SKM-1 treated with dmso at 0.1 percent for 144 hours (cell line): Measurements from ENCODE around the gene TECPR2.
"Not testable (repeated sequence)": the region's sequence is repeated elsewhere in the genome, so short reads cannot be mapped to it uniquely, and the experiment has no call there.

Source experiments
- DNase-seq: peaks from one replicate; lab custom pipeline; 2025; ENCODE audit not compliant: unreplicated experiment; lab: John Stamatoyannopoulos, UW

Gene TECPR2

DNA sequence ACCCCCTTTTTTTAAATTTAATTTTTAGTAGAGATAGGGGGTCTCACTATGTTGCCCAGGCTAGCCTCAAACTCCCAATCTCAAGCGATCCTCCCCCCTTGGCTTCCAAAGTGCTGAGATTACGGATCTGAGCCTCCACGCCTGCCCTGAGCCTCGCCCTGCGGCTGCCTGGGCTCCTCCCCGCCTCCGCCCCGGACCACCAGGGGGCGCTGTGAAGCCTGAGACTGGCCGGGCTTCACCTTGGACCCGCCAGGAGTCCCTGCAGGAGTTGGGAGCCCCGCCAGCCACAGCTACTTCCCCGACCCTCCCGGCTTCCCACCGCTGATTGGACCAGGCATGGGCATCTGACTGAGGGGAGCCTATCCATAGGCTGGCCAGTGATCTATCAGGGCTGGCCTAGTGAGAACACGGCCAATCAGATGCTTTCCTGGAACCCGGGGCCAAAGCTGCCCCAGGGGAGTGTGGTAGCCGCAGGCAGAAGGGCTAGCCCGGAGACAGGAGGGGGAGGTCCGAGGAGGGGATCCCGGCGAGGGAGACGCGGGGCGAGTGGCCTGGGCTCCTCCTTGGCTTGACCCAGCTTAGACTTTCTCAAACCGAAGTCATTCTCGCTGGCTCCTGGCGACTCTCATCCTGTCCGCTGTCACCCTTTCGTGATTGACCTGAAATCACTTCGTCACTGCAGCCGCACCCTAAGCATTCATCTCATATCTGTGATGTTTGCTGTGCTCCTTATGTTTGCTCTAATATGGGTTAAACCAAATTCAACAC is 161.9 kb downstream of the TECPR2 start:
- DNase-seq: peak; percentile 82

GRCh38 chr14:102525219-102525928 is 162.6 kb downstream of the TECPR2 start:
- DNase-seq: peak; percentile 19

DNA sequence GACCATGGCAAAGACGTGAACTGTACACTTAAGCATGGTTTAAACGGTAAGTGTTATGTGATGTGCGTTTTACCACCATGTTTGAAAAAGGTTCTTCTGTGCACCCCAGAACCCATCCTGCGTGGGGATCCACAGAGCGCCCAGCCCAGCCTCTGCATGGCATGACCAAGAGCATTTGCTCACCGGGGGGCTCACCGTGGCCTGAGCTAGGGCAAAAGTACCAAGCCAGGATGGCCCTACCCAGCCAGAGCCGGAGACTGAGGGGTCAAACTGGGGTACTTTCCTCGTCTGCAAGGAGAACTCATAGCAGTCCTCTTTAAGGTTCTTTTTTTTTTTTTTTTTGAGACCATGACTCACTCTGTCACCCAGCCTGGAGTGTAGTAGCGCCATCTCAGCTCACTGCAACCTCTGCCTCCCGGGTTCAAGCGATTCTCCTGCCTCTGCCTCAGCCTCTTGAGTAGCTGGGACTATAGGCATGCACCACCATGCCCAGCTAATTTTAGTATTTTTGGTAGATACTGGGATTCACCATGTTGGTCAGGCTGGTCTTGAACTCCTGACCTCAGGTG is 163.3 kb downstream of the TECPR2 start:
- DNase-seq: no peak

DNA sequence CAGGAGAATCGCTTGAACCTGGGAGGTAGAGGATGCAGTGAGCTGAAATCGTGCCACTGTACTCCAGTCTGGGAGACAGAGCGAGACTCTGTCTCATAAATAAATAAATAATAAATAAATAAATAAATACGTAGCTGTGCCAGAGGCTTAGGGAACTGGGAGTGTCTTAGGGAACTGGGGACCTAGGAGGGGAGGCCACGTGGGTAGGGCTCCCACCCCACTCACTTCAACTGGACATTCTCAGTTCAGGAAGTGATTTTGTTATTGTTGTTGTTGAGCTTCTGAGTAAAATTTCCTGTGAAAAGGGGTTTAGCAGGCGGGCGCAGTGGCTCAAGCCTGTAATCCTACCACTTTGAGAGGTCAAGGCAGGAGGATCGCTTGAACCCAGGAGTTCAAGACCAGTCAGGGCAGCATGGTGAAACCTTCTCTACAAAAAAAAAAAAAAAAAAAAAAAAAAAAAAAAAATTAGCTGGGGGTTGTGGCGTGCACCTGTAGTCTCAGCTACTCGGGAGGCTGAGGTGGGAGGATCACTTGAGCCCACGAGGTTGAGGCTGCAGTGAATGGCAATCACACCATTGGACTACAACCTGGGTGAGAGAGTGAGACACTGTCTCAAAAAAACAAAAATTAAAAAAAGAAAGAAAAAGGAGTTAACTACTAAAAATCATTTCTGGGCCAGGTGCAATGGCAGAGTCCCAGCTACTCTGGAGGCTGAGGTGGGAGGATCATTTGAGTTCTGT is 165.9 kb downstream of the TECPR2 start:
- no peak for DNase-seq

DNA sequence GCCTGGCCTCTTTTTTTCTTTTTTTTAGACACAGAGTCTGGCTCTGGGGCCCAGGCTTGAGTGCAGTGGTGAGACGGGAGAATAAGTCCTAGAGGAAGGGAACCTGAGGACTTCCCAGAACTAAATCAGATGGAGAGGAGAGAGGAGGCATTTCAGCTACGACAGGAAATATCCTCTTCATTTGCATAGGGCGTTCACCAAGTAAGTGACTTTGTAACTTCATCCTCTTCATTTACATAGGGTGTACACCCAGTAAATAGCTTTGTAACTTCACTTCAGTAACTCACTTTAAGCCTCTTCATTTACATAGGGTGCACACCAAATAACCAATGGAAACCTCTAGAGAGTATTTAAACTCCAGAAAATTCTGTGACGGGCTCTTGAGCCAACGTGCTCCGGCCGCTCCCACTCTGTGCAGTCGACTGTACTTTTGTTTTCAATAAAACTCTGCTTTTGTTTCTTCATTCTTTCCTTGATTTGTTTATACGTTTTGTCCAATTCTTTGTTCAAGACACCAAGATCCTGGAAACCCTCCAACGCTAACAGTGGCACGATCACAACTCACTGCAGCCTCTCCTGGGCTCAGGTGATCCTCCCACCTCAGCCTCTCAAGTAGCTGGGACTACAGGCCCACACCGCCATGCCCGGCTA is 168.2 kb downstream of the TECPR2 start:
- no peak for DNase-seq

DNA sequence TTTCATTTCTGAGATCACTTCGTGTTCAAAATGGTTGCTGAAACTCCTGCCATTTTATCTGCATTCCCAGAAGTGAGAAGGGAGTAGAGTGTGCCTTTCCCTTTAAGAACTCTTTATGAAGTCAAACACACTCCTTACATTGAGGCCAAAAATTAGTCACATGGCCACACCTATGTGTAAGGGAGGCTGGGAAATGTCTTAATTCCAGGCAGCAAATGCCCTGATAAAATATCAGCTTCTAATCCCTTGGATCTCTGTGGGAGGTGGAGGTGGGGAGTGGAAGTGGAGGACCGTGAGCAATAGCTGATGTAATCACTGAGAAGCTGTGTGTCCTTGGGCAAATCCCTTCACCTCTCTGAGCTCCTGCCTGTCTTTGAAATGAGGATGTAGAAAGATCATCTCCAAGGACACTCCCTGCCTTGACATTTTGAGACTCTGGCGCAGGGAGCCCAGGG is 169.5 kb downstream of the TECPR2 start:
- no peak for DNase-seq

GRCh38 chr14:102537981-102538601 is 175.3 kb downstream of the TECPR2 start:
- no peak for DNase-seq

GRCh38 chr14:102538602-102539543 is 176.1 kb downstream of the TECPR2 start:
- no peak for DNase-seq

GRCh38 chr14:102539544-102540314 is 177.0 kb downstream of the TECPR2 start:
- DNase-seq: no peak

GRCh38 chr14:102540315-102541028 is 177.7 kb downstream of the TECPR2 start:
- DNase-seq: no peak

- not testable (repeated sequence) for DNase-seq
Observed at GRCh38 chr14:102541029-102541491, 178.3 kb downstream of the TECPR2 start.

GRCh38 chr14:102541771-102542170 is 179.0 kb downstream of the TECPR2 start:
- DNase-seq: no peak

GRCh38 chr14:102544046-102544746 is 181.5 kb downstream of the TECPR2 start:
- DNase-seq: no peak

GRCh38 chr14:102544747-102545460 is 182.2 kb downstream of the TECPR2 start:
- no peak for DNase-seq

DNA sequence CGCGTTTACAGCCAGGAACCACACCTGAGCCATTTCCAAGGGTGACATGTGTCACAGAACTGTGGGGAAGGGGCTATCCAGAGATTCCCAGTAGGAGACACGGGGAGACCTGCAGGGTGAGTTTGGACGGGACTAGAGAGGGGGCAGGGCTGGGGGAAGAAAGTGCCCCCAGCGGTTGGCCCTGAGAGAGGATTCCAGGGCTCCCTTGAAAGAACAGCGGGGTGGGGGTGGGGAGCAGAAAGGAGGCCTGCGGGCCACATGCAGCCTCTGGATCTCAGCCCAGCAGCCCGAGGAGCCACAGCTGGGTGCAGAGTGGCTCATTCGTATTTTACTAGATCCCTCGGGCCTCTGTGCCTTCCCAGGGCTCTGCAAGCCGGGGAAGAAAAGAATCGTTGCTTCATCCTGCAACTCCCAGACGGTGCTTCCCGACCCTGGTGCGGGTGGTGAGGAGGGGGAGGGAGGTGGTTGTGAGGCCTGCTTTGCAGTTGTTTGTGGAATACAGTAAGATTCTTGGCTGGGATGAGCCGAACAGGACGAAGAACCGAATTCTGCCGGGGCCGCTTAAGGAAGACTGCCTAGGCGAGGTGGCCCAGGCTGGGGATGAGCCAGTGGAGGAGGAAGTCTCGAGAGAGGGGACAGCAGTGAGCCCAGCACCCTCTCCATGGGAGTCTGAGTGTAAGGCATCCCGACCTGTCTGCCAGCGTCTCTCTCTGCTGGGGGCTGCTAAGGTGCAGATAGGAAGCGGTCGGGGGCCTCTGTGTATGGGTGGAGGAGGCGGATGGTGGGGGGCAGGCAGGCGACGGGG is 182.9 kb downstream of the TECPR2 start:
- no peak for DNase-seq
